ENCODE data around the gene TIGIT.
"Not testable (repeated sequence)": the region's sequence is repeated elsewhere in the genome, so short reads cannot be mapped to it uniquely, and the experiment has no call there.

The TIGIT gene

DNA sequence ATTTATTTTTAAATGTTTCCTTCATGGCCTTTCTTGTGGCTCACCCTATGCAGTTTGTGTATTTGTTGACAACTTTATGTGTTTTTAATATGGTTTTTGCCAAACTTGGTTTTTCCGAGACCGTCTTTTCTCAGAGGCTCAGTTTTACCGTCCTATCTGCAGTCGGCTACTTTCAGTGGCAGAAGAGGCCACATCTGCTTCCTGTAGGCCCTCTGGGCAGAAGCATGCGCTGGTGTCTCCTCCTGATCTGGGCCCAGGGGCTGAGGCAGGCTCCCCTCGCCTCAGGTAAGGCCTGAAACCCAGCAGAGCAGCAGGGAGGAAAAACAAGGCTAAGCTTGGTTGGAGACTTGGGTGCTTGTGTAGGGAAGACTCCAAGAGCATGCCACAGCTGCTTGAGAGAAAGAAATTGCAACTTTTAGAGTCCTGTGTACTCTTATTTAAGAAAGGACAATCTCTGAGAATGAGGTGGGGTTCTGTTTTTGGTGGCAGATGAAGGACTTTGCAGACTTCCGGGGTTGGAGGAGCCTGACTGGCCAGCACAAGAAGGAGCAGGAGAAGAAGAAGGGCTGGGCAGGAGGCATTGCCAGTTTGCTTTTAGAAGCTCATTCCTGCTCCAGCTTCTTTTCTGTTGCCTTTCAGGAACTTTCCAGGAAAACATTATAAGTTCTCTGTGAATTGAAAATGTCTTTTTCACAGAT lies at the start of gene TIGIT:
TSS of gene TIGIT (plus strand) at position 191 of the 698 bp plus-strand sequence. CDS start at position 225, 34 bp downstream.
- DNase-seq (ENCODE audit: low spot score) = no peak

DNA sequence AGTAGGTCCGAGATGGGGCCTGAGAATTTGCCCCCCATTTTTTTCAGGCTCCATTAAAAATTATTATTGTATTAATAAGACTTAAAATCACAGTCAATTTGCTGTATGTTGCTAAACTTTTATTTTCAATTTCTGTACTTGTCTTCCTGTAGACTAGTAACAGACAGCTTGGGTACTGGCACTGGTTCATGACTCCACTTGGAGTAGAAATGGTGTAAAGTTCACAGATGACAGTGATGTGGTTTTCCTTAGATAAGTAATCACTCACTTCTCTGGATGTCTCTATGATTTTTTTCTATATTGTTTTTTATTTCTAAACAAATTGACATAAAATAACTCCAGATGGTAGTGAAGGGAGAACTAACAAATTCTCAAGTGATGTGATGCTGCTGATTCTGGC lies 40.9 kb upstream of the TIGIT start:
- no peak for DNase-seq (ENCODE audit: low spot score)

- no peak for DNase-seq (ENCODE audit: low spot score)
These were observed 40.3 kb upstream of the TIGIT start for GRCh38 chr3:114253505-114253904.

DNA sequence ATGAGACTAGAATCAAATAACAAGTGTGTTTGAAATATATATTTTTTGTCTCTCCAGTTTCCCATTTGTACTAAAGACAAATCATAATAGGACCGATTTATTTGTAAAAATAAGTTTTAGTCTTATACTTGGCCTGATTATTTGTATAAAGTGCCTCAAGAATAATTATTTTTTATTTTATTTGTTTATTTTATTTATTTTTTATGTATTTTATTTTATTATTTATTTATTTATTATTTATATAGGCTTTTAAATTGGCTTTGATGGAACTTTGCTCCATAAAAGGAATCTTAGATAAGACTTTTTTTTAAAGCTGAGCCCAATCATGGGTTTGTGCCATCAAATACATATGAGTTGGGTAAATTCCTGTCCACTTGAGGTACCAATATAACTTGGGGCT lies 34.3 kb upstream of the TIGIT start:
- no peak for DNase-seq (ENCODE audit: low spot score)

DNA sequence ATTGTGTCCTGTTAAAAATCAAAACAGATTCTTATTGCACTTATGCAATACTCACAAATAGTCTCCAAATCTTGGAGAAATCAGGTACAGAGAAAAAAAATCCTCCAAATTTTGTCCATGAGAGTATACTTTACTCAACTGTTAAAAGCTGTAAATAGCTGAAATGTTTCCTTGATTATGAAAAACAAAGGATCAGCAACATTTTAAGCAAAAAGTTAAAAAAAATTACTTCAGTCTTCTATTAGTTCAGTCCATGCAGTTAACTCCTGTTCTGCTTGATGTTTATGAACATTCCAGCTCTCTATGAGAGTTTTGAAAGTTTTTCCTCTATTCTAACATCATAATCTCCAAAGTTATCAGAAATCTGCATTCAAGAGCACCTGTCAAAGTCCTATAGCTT lies 33.7 kb upstream of the TIGIT start:
- no peak for DNase-seq (ENCODE audit: low spot score)

GRCh38 chr3:114270019-114270418 lies 23.8 kb upstream of the TIGIT start:
- no peak for DNase-seq (ENCODE audit: low spot score)

DNA sequence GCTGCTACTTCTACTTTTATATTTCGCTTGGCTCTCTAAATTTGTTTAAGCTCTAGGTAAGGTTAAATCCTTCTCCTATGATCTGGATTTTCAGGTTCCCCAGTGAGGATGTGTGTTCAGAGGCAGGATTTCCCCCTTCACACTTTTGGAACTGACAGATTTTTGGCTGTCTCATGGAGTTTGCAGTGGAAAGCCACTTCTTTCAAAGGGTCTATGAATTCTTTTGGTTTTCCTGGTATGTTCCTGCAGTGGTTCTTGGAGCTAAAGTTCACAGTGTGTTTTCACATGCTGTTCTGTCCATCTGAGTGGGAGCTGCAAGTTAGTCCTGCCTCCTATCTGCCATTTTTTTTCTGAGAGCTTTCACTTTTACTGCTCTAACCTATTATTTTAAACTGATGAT lies 21.6 kb upstream of the TIGIT start:
- no peak for DNase-seq (ENCODE audit: low spot score)

DNA sequence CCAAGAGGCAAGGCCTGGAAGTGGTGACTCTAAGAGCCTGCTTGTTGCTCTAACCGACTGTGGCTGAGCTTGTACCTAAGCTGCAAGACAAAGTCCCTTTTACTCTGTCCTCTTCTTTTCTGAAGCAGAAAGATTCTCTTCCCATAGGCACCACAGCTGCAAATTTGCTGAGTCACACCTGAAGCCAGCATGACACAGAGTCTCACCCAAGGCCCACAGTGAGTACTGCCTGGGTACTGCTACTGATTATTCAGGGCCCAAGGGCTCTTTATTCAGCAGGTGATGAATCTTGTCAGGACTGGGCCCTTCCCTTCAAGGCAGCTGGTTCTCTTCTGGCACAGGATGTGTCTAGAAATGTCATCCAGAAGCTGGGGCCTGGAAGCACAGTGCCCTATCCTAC lies 18.9 kb upstream of the TIGIT start:
- DNase-seq (ENCODE audit: low spot score) = no peak

DNA sequence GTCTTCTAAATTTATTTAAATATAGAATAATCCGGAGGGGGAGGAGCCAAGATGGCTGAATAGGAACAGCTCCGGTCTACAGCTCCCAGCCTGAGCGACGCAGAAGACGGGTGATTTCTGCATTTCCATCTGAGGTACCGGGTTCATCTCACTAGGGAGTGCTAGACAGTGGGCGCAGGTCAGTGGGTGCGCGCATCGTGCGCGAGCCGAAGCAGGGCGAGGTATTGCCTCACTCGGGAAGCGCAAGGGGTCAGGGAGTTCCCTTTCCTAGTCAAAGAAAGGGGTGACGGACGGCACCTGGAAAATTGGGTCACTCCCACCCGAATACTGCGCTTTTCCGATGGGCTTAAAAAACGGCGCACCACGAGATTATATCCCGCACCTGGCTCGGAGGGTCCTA lies 17.0 kb upstream of the TIGIT start:
- DNase-seq (ENCODE audit: low spot score) = not testable (repeated sequence)

DNA sequence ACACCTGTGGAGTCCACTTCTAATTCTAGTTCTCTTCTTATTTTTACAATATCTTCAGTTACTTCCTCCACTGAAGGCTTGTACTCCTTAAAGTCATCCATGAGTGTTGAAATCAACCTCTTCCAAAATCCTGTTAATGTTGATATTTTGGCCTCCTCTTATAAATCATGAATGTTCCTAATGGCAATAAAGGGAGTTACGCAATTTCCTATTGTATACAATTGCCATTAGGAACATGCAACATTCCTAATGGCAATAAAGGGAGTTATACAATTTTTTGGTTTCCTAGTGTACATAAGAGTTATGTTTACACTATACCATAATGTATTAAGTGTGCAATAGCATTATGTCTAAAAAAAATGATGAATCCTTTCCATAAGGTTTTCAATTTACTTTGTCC lies 9.2 kb upstream of the TIGIT start:
- no peak for DNase-seq (ENCODE audit: low spot score)

DNA sequence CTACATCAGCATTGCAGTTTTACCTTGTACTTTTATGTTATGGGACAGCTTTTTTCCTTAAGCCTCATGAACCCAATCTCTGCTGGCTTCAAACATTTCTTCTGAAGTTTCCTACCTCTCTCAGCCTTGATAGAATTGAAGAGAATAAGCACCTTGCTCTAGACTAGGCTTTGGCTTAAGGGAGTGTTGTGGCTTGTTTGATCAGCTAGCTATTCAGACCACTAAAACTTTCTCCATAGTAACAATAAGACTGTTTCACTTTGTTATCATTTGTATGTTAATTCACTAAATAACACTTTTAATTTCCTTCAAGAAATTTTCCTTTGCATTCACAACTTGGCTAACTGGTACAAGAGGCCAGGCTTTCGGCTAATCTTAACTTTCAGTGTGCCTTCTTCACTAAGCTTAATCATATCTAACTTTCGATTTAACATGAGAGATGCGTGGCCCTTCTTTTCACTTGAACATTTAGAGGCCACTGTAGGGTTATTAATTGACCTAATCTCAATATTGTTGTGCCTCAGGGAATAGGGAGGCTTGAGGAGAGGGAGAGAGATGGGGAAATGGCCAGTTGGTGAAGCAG lies 8.1 kb upstream of the TIGIT start:
- no peak for DNase-seq (ENCODE audit: low spot score)

DNA sequence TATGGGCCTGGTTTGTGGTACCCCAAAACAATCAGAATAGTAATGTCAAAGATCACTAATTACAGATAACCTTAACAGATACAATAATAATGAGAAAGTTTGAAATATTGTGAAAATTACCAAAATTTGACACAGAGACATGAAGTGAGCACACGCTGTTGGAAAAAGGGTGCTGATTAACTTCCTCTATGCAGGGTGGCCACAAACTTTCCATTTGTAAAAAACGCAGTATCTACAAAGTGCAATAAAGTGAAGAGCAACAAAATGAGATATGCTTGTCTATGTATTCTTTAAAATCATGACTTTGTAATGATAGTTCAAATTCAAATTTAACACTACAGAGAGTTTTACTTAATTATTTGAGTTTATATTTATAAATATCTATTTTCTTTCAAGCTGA lies 7.6 kb upstream of the TIGIT start:
- no peak for DNase-seq (ENCODE audit: low spot score)

DNA sequence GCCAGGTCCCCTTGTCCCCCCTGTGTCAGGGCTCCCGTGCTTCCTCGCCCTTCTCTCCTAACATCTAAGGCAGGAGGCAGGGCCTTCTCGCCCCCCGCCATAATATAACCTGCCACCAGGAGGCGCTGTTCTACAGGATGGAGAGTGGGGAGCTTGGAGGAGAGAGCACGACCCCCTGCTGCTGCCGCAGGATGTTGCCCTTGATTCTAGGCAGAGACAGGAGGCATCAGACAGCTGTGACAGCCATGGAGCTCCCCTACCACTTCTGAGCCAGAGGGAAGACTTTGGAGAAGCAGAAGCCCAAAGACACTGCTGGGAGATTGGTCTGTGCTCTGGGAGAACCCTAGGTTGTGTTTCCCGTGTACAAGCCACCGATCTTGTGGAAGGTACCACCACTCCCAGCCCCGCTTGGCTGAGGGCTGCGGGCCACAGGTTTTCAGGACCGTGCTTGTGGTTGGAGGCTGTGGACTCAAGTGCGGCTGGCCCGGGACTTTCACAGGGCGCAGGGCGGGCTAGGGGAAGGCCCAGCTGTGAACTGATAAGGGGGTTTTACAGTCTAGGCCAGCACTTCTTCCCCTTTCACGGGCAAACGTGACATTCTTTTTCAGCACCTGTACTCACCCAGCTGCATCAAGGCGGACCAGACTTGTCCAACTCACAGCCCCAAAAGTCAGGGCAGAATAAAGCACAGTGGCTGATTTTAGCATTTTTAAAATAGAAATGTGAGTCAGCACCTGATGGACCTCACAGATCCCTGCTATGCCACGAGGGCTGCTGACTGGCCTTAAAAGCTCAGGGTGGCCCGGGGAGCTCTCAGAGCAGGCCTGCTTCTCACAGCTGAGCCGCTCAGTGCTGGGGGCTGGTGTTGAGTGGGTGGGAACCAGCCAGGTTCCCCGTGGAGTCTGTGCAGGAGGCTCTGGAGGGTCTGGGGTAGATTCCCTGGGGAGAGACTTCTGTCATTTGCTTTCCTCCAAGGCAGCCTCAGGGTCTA lies 2.6 kb upstream of the TIGIT start:
- DNase-seq (ENCODE audit: low spot score) = peak; percentile 12

- DNase-seq (ENCODE audit: low spot score) = no peak
These were observed 1.2 kb downstream of the TIGIT start for GRCh38 chr3:114294940-114295480.

- DNase-seq (ENCODE audit: low spot score) = no peak
These were observed 2.1 kb downstream of the TIGIT start for GRCh38 chr3:114295946-114296345.

DNA sequence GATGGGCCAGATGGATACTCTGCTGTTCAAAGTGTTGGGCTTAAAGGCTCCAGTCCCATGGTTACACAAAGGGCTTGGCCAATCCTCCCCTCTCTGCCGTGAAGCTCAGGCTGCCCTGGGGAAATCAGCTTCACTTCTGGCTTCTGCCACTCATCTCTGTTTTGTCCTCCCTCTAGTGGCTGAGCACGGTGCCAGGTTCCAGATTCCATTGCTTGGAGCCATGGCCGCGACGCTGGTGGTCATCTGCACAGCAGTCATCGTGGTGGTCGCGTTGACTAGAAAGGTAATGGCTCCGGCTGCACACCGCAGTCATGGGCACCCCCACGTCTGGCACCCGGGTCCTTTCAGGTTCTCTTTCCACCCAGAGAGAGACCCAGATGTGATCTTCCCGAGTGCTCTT lies 5.6 kb downstream of the TIGIT start:
- DNase-seq (ENCODE audit: low spot score) = peak; percentile 7

GRCh38 chr3:114299941-114300624 lies 6.3 kb downstream of the TIGIT start:
- no peak for DNase-seq (ENCODE audit: low spot score)

GRCh38 chr3:114307222-114307830 lies 13.5 kb downstream of the TIGIT start:
- DNase-seq (ENCODE audit: low spot score) = no peak

DNA sequence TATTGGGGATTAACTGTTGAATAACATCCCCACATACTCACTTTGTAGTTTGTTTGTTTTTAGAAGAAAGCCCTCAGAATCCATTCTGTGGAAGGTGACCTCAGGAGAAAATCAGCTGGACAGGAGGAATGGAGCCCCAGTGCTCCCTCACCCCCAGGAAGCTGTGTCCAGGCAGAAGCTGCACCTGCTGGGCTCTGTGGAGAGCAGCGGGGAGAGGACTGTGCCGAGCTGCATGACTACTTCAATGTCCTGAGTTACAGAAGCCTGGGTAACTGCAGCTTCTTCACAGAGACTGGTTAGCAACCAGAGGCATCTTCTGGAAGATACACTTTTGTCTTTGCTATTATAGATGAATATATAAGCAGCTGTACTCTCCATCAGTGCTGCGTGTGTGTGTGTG lies 14.0 kb downstream of the TIGIT start:
- no peak for DNase-seq (ENCODE audit: low spot score)

- no peak for DNase-seq (ENCODE audit: low spot score)
These were observed 14.5 kb downstream of the TIGIT start for GRCh38 chr3:114308377-114308776.

GRCh38 chr3:114308830-114309229 lies 15.0 kb downstream of the TIGIT start:
- no peak for DNase-seq (ENCODE audit: low spot score)

DNA sequence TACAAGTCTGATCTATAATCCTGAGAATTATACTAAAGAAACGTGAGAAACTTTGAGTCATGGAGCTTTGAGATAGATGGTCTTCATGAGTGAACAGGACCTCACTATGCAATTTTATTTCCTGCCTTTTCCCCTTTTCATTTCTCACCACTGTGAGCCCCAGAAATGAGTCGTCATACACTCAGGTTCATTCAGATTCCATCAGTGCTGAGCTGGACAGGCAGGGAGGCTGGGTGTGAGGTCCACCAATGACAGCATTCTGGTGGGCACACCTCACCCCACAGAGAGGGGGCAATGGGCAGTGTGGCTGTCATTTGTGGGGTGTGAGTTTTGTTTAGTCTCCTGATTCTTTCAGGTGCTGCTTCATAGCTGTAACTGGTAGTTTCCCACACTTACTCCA lies 16.9 kb downstream of the TIGIT start:
- DNase-seq (ENCODE audit: low spot score) = no peak
